ENCODE results near the gene BRAF.

DNA sequence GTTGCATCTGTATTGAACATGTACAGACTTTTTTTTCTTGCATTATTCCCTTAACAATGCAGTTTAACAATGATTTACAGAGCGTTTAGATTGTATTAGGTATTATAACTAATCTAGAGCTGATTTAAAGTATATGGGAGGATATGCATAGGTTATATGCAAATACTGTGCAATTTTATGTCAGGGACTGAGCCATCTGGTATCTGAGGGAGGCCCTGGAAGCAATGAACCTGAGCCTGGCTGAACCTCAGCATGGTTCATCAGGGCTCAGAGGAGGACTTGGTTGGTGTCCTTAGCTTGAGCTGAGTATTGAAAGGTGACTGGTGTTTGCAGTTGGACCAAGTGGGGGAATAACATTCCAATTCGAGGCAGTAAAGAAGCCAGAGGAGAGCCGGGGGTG, 247.2 kb downstream of the BRAF start:
- TF ChIP-seq, protein P1, sequence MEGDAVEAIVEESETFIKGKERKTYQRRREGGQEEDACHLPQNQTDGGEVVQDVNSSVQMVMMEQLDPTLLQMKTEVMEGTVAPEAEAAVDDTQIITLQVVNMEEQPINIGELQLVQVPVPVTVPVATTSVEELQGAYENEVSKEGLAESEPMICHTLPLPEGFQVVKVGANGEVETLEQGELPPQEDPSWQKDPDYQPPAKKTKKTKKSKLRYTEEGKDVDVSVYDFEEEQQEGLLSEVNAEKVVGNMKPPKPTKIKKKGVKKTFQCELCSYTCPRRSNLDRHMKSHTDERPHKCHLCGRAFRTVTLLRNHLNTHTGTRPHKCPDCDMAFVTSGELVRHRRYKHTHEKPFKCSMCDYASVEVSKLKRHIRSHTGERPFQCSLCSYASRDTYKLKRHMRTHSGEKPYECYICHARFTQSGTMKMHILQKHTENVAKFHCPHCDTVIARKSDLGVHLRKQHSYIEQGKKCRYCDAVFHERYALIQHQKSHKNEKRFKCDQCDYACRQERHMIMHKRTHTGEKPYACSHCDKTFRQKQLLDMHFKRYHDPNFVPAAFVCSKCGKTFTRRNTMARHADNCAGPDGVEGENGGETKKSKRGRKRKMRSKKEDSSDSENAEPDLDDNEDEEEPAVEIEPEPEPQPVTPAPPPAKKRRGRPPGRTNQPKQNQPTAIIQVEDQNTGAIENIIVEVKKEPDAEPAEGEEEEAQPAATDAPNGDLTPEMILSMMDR (IDR thresholded peaks at IDR 0.05) = no peak
- no peak for TF ChIP-seq POLR2A (IDR thresholded peaks at IDR 0.05)

Data from lower leg skin (tissue), 3 donors.